OCI-LY7 (cell line): ENCODE data around the gene KLHL1. TPM values are rescaled to one million over a fixed set of nuclear protein-coding genes. Genes with fewer than 3 reads are reported as not detected.

Experiments
- BruUV-seq: library from RNA; stranded (reverse); fragments of 400-500 nt; replicated peaks from 2 replicates; lab custom pipeline; 2021; lab: Mats Ljungman, UMichigan
- CTCF ChIA-PET: fragments of 300-600 bp; sonication (Branson Sonifier 250); formaldehyde crosslinking; loops from one replicate; lab custom pipeline; 2022; ENCODE audit warnings: antibody characterized with exemption; ENCODE audit not compliant: unreplicated experiment; lab: Charles Lee
- POLR2A ChIA-PET: fragments of 300-600 bp; sonication (Branson Sonifier 250); formaldehyde crosslinking; loops from one replicate; lab custom pipeline; 2022; ENCODE audit warnings: antibody characterized with exemption; lab: Charles Lee
- DNase-seq: peaks from one replicate; pipeline ENCODE4 v3.0.0-alpha.2; 2015; ENCODE audit warnings: low spot score
- H2AFZ ChIP-seq: fragments of 200-600 bp; sonication (generic), shearing (Covaris generic); 2 replicates; pipeline ENCODE4 v1.6.1; 2014; ENCODE audit warnings: mild to moderate bottlenecking, antibody characterized with exemption, low read length, moderate library complexity
- H3K27ac ChIP-seq: fragments of 200-600 bp; sonication (generic); 2 replicates; pipeline ENCODE4 v1.5.1; 2014; ENCODE audit warnings: mixed run types, low read depth, mild to moderate bottlenecking, moderate library complexity, low read length, inconsistent platforms; ENCODE audit not compliant: poor library complexity, severe bottlenecking
- H3K36me3 ChIP-seq: fragments of 200-600 bp; sonication (generic); 2 replicates; pipeline ENCODE4 v1.6.1; 2014; ENCODE audit warnings: mild to moderate bottlenecking, antibody characterized with exemption, low read length, moderate library complexity, mixed read lengths; ENCODE audit not compliant: insufficient read depth
- H3K4me1 ChIP-seq: fragments of 200-600 bp; sonication (generic); 2 replicates; pipeline ENCODE4 v1.5.1; 2014; ENCODE audit warnings: mild to moderate bottlenecking, low read length; ENCODE audit not compliant: insufficient read depth, poor library complexity, severe bottlenecking
- H3K4me2 ChIP-seq: fragments of 200-600 bp; sonication (generic); 2 replicates; pipeline ENCODE4 v1.6.1; 2014; ENCODE audit warnings: mild to moderate bottlenecking, low read length
- H3K4me3 ChIP-seq: fragments of 200-600 bp; sonication (generic); 2 replicates; pipeline ENCODE4 v1.5.1; 2014; ENCODE audit warnings: mild to moderate bottlenecking, low read depth, low read length; ENCODE audit not compliant: poor library complexity, severe bottlenecking
- H3K79me2 ChIP-seq: fragments of 200-600 bp; sonication (generic); 2 replicates; pipeline ENCODE4 v1.6.1; 2016; ENCODE audit warnings: low read depth, mild to moderate bottlenecking, low read length, moderate library complexity, mixed read lengths; ENCODE audit not compliant: insufficient read depth
- H3K9me2 ChIP-seq: fragments of 200-600 bp; sonication (generic); 2 replicates; pipeline ENCODE4 v1.6.1; 2016; ENCODE audit warnings: mild to moderate bottlenecking, low read length, mixed read lengths; ENCODE audit not compliant: insufficient read depth
- H3K9me3 ChIP-seq: fragments of 200-600 bp; sonication (generic); 2 replicates; pipeline ENCODE4 v1.6.1; 2014; ENCODE audit warnings: mild to moderate bottlenecking, mixed run types, low read length, mixed read lengths
- H4K20me1 ChIP-seq: fragments of 200-600 bp; sonication (generic); 2 replicates; pipeline ENCODE4 v1.6.1; 2014; ENCODE audit warnings: mild to moderate bottlenecking, antibody characterized with exemption, low read length, moderate library complexity, mixed read lengths; ENCODE audit not compliant: insufficient read depth
- CTCF ChIP-seq: fragments of 200-600 bp; sonication (generic); conservative IDR thresholded peaks from 2 replicates; pipeline ENCODE4 v1.5.1; 2014; ENCODE audit warnings: mild to moderate bottlenecking, antibody characterized with exemption, low read length, moderate library complexity, mixed read lengths
- EZH2phosphoT487 ChIP-seq: fragments of 200-600 bp; sonication (generic); IDR thresholded peaks from 2 replicates; pipeline ENCODE4 v1.6.1; 2018; ENCODE audit warnings: low read depth, borderline replicate concordance, mild to moderate bottlenecking, mixed run types, antibody characterized with exemption, low read length, moderate library complexity, mixed read lengths
- intact Hi-C: fragments of 100-400 bp; cut with micrococcal nuclease; formaldehyde crosslinking; loops from one replicate; pipeline ENCODE4 v1.10.0; 2022; ENCODE audit not compliant: unreplicated experiment
- total RNA-seq, 2 experiments: library from RNA; depleted of rRNA in 1 of 2; stranded (reverse); fragments of >200 nt in 1 of 2; shearing (Covaris generic) in 1 of 2; gene quantifications; 2 replicates each; pipeline ENCODE4 v1.2.3, GENCODE V29; 2014 to 2022

Gene KLHL1
- total RNA-seq, 2 experiments from 2014 or later = not detected

- no peak overlapping the region for H2AFZ ChIP-seq
- ChIA-PET CTCF (no interaction called here), POLR2A (no interaction called here)
- TF ChIP-seq CTCF (no peak), EZH2phosphoT487 (no peak)
- H3K79me2 ChIP-seq = no peaks in the 10 kb centered on the region
- no peaks in the 10 kb centered on the region for H3K9me3 ChIP-seq
- intact Hi-C loops = no loop called here
- H3K4me2 ChIP-seq = no peak overlapping the region
- H4K20me1 ChIP-seq = no peaks in the 10 kb centered on the region
- no peak overlapping the region for H3K27ac ChIP-seq
- H3K4me1 ChIP-seq = no peaks in the 10 kb centered on the region
- no peak for DNase-seq
- H3K36me3 ChIP-seq = no peaks in the 10 kb centered on the region
- no peaks in the 10 kb centered on the region for H3K9me2 ChIP-seq
- BruUV-seq = no TSS peak
- H3K4me3 ChIP-seq = no peak overlapping the region
Observed at GRCh38 chr13:69690999-69691398, 417.3 kb downstream of the KLHL1 start.

- Histone ChIP-seq H3K9me3 (no peaks in the 10 kb centered on the region), H3K79me2 (no peaks in the 10 kb centered on the region), H3K27ac (no peak overlapping the region), H2AFZ (no peak overlapping the region), H3K4me2 (peak overlapping the region; percentile 29; the same call in 1 of the 2 replicates), H3K4me1 (no peaks in the 10 kb centered on the region), H4K20me1 (no peaks in the 10 kb centered on the region), H3K36me3 (no peaks in the 10 kb centered on the region), H3K4me3 (no peak overlapping the region), H3K9me2 (no peaks in the 10 kb centered on the region)
- TF ChIP-seq EZH2phosphoT487 (no peak), CTCF (no peak)
- ChIA-PET POLR2A (no interaction called here), CTCF (no interaction called here)
- DNase-seq = no peak
- no TSS peak for BruUV-seq
- intact Hi-C loops = no loop called here
Observed at GRCh38 chr13:69683921-69684686, 424.1 kb downstream of the KLHL1 start.

GRCh38 chr13:69681722-69682121 lies 426.5 kb downstream of the KLHL1 start:
- H2AFZ ChIP-seq = no peak overlapping the region
- no peak for TF ChIP-seq CTCF
- TF ChIP-seq EZH2phosphoT487 = no peak
- DNase-seq = no peak
- intact Hi-C loops = loop anchor here (2.0 kb wide), 1 partner anchor 69 kb away; no protein-coding TSS in a partner anchor
- no peaks in the 10 kb centered on the region for H3K9me2 ChIP-seq
- no peaks in the 10 kb centered on the region for H3K36me3 ChIP-seq
- no peaks in the 10 kb centered on the region for H3K79me2 ChIP-seq
- BruUV-seq = no TSS peak
- H3K9me3 ChIP-seq = no peaks in the 10 kb centered on the region
- H3K4me2 ChIP-seq = no peak overlapping the region
- no peak overlapping the region for H3K27ac ChIP-seq
- no peaks in the 10 kb centered on the region for H3K4me1 ChIP-seq
- H4K20me1 ChIP-seq = no peaks in the 10 kb centered on the region
- POLR2A ChIA-PET = no interaction called here
- H3K4me3 ChIP-seq = no peak overlapping the region
- CTCF ChIA-PET = no interaction called here
